CD14-positive monocyte (primary cell): ENCODE measurements around the gene ANXA4. TPM values are rescaled to one million over a fixed set of nuclear protein-coding genes. Genes with fewer than 3 reads are reported as not detected.

Experiments
- DNase-seq, 3 donors: peaks; one replicate each; pipeline ENCODE4 v3.0.0-alpha.2; 2011 to 2022
- H2AFZ ChIP-seq: 2 replicates; pipeline ENCODE4 v1.6.0; 2012; ENCODE audit warnings: mild to moderate bottlenecking, low read depth, low read length, inconsistent platforms; ENCODE audit not compliant: insufficient read depth, poor library complexity, severe bottlenecking
- H3K27ac ChIP-seq, 2 donors: 1 replicate in 1 of 2; 2 replicates in 1 of 2; pipeline ENCODE4 v1.5.1; 2012 to 2013; ENCODE audit warnings: low read length in 2 of 2, control low read depth in 1 of 2, inconsistent platforms in 1 of 2, low read depth in 1 of 2, mild to moderate bottlenecking in 1 of 2
- H3K27me3 ChIP-seq, 2 donors: one replicate each; pipeline versions ENCODE4 v1.6.0 to v1.6.1; 2011 to 2013; ENCODE audit warnings: low read length in 2 of 2; ENCODE audit not compliant: control insufficient read depth in 2 of 2, insufficient read depth in 2 of 2
- H3K36me3 ChIP-seq, 2 donors: replicated peaks in 1 of 2; 1 replicate in 1 of 2; 2 replicates in 1 of 2; pipeline versions ENCODE4 v1.5.1 to v1.6.1; 2012 to 2013; ENCODE audit warnings: low read length in 2 of 2, control low read depth in 1 of 2, inconsistent platforms in 1 of 2, mild to moderate bottlenecking in 1 of 2; ENCODE audit not compliant: insufficient read depth in 2 of 2, control insufficient read depth in 1 of 2
- H3K4me1 ChIP-seq, 2 donors: 1 replicate in 1 of 2; 2 replicates in 1 of 2; pipeline versions ENCODE4 v1.5.1 to v1.6.1; 2012 to 2013; ENCODE audit warnings: low read length in 2 of 2, control low read depth in 1 of 2, inconsistent platforms in 1 of 2, mild to moderate bottlenecking in 1 of 2, moderate library complexity in 1 of 2; ENCODE audit not compliant: insufficient read depth in 2 of 2, control insufficient read depth in 1 of 2
- H3K4me2 ChIP-seq: replicated peaks from 2 replicates; pipeline ENCODE3; 2012; ENCODE audit warnings: low read length, moderate library complexity, mild to moderate bottlenecking; ENCODE audit not compliant: poor library complexity, severe bottlenecking; ENCODE audit errors: extremely low read depth
- H3K4me3 ChIP-seq, 3 experiments: fragments of 200-600 bp in 1 of 3; sonication (generic) in 1 of 3; replicated peaks in 1 of 3; 1 replicate in 2 of 3; 2 replicates in 1 of 3; pipeline ENCODE4 v1.5.1; 2011 to 2013; ENCODE audit warnings: low read length in 3 of 3, mild to moderate bottlenecking in 3 of 3, control low read depth in 2 of 3, low read depth in 2 of 3, inconsistent platforms in 1 of 3, moderate library complexity in 1 of 3
- H3K79me2 ChIP-seq: 2 replicates; pipeline ENCODE4 v1.6.0; 2012; ENCODE audit warnings: mild to moderate bottlenecking, control low read depth, inconsistent platforms, low read length, moderate library complexity; ENCODE audit not compliant: insufficient read depth
- H3K9ac ChIP-seq: 2 replicates; pipeline ENCODE4 v1.6.0; 2017; ENCODE audit warnings: low read length, mild to moderate bottlenecking; ENCODE audit not compliant: insufficient read depth, poor library complexity, severe bottlenecking
- H3K9me3 ChIP-seq, 2 donors: replicated peaks in 1 of 2; 1 replicate in 1 of 2; 2 replicates in 1 of 2; pipeline versions ENCODE4 v1.5.1 to v1.6.1; 2012 to 2013; ENCODE audit warnings: low read length in 2 of 2, control low read depth in 1 of 2; ENCODE audit not compliant: control insufficient read depth in 1 of 2, insufficient read depth in 1 of 2
- H4K20me1 ChIP-seq: 2 replicates; pipeline ENCODE4 v1.6.0; 2012; ENCODE audit warnings: mild to moderate bottlenecking, low read length, control low read depth, moderate library complexity; ENCODE audit not compliant: insufficient read depth
- H3K27ac Mint-ChIP-seq, 7 donors: one replicate each; pipeline ENCODE4 v1.8.0; 2020; ENCODE audit warnings: mild to moderate bottlenecking in 7 of 7, mixed read lengths in 7 of 7, moderate library complexity in 6 of 7, inconsistent platforms in 2 of 7
- H3K27me3 Mint-ChIP-seq, 3 donors: one replicate each; pipeline ENCODE4 v1.8.0; 2021 to 2022; ENCODE audit warnings: low read depth in 3 of 3, mild to moderate bottlenecking in 3 of 3, mixed read lengths in 3 of 3, moderate library complexity in 3 of 3, inconsistent platforms in 1 of 3
- H3K36me3 Mint-ChIP-seq, 2 donors: one replicate each; pipeline ENCODE4 v1.8.0; 2020; ENCODE audit warnings: mixed read lengths in 2 of 2, inconsistent platforms in 1 of 2, mild to moderate bottlenecking in 1 of 2
- H3K4me1 Mint-ChIP-seq: one replicate; pipeline ENCODE4 v1.8.0; 2020; ENCODE audit warnings: mild to moderate bottlenecking, mixed read lengths
- H3K4me3 Mint-ChIP-seq, 2 donors: one replicate each; pipeline ENCODE4 v1.8.0; 2020; ENCODE audit warnings: mild to moderate bottlenecking in 2 of 2, mixed read lengths in 2 of 2, moderate library complexity in 1 of 2
- H3K9me3 Mint-ChIP-seq, 7 donors: one replicate each; pipeline ENCODE4 v1.8.0; 2020 to 2022; ENCODE audit warnings: mixed read lengths in 7 of 7, mild to moderate bottlenecking in 6 of 7, moderate library complexity in 6 of 7, inconsistent platforms in 2 of 7
- CTCF ChIP-seq: fragments of 200-600 bp; IDR thresholded peaks from one replicate; pipeline ENCODE4 v1.8.0; 2022; ENCODE audit warnings: antibody characterized with exemption, mild to moderate bottlenecking
- WGBS: methylation state at CpG from one replicate; pipeline ENCODE4 v1.1.5; 2013; ENCODE audit warnings: missing lambda C conversion rate; ENCODE audit not compliant: insufficient coverage; 5-methylcytosine and 5-hydroxymethylcytosine counted together
- intact Hi-C, 2 donors: fragments of 100-400 bp; cut with micrococcal nuclease; formaldehyde crosslinking; loops; one replicate each; pipeline versions ENCODE4 v1.15.0 to v1.15.1; 2023
- polyA plus RNA-seq, 3 donors: library from polyadenylated mRNA; depleted of rRNA in 1 of 3; unstranded in 2 of 3; stranded (reverse) in 1 of 3; fragments of 300-500 nt in 2 of 3; fragments of >200 nt in 1 of 3; fragmentation: Illumina TruSeq in 2 of 3; gene quantifications; 1 replicate in 2 of 3; 2 replicates in 1 of 3; pipeline ENCODE4 v1.2.3, GENCODE V29; 2012 to 2021

The ANXA4 gene
- polyA plus RNA-seq, 3 donors: 30.0 to 95.7 (median 64.7) TPM

- Mint-ChIP-seq H3K4me1 (no peaks in the 10 kb centered on the region), H3K27ac (no peak overlapping the region), H3K36me3 (peaks cover 78 to 89% of the 10 kb centered on the region in 2 donors), H3K27me3 (peaks cover 0 to 2% (median 0%) of the 10 kb centered on the region in 3 donors), H3K4me3 (no peak overlapping the region), H3K9me3 (peaks cover 0 to 2% (median 0%) of the 10 kb centered on the region in 7 donors)
- no peak overlapping the region for H3K4me2 ChIP-seq
- no peak overlapping the region for H3K9ac ChIP-seq
- H3K4me3 ChIP-seq: no peak overlapping the region
- H3K27ac ChIP-seq: no peak overlapping the region
- WGBS: 93% methylated on average over 5 of the region's 5 CpGs
- DNase-seq: no peak
- TF ChIP-seq CTCF: no peak
- no peaks in the 10 kb centered on the region for H3K4me1 ChIP-seq
- H3K27me3 ChIP-seq: no peaks in the 10 kb centered on the region
- H4K20me1 ChIP-seq: no peaks in the 10 kb centered on the region
- H2AFZ ChIP-seq: no peak overlapping the region
- H3K36me3 ChIP-seq: peaks cover 46 to 94% of the 10 kb centered on the region in 2 donors
- no peaks in the 10 kb centered on the region for H3K79me2 ChIP-seq
- intact Hi-C loops: no loop called here
- H3K9me3 ChIP-seq: no peaks in the 10 kb centered on the region
These were observed 69.1 kb downstream of the ANXA4 start for GRCh38 chr2:69811018-69811417.

GRCh38 chr2:69811591-69811990 is 69.7 kb downstream of the ANXA4 start:
- peaks cover 73 to 84% of the 10 kb centered on the region in 2 donors for H3K36me3 Mint-ChIP-seq
- WGBS: 93% methylated on average over 2 of the region's 3 CpGs
- no peaks in the 10 kb centered on the region for H3K4me1 Mint-ChIP-seq
- no peak for DNase-seq
- no peak overlapping the region for H3K27ac ChIP-seq
- intact Hi-C loops: no loop called here
- H3K9me3 Mint-ChIP-seq: peaks cover 0 to 2% (median 0%) of the 10 kb centered on the region in 7 donors
- H3K27me3 ChIP-seq: no peaks in the 10 kb centered on the region
- H4K20me1 ChIP-seq: no peaks in the 10 kb centered on the region
- no peak overlapping the region for H3K4me2 ChIP-seq
- no peak for TF ChIP-seq CTCF
- no peak overlapping the region for H3K4me3 Mint-ChIP-seq
- H3K27ac Mint-ChIP-seq: no peak overlapping the region
- no peak overlapping the region for H3K9ac ChIP-seq
- H3K79me2 ChIP-seq: no peaks in the 10 kb centered on the region
- H3K9me3 ChIP-seq: no peaks in the 10 kb centered on the region
- H2AFZ ChIP-seq: no peak overlapping the region
- H3K36me3 ChIP-seq: peaks cover 41 to 89% of the 10 kb centered on the region in 2 donors
- no peak overlapping the region for H3K4me3 ChIP-seq
- H3K4me1 ChIP-seq: no peaks in the 10 kb centered on the region
- peaks cover 0 to 2% (median 0%) of the 10 kb centered on the region in 3 donors for H3K27me3 Mint-ChIP-seq
